ENCODE results near the gene ZSWIM3.

ZSWIM3 gene

DNA sequence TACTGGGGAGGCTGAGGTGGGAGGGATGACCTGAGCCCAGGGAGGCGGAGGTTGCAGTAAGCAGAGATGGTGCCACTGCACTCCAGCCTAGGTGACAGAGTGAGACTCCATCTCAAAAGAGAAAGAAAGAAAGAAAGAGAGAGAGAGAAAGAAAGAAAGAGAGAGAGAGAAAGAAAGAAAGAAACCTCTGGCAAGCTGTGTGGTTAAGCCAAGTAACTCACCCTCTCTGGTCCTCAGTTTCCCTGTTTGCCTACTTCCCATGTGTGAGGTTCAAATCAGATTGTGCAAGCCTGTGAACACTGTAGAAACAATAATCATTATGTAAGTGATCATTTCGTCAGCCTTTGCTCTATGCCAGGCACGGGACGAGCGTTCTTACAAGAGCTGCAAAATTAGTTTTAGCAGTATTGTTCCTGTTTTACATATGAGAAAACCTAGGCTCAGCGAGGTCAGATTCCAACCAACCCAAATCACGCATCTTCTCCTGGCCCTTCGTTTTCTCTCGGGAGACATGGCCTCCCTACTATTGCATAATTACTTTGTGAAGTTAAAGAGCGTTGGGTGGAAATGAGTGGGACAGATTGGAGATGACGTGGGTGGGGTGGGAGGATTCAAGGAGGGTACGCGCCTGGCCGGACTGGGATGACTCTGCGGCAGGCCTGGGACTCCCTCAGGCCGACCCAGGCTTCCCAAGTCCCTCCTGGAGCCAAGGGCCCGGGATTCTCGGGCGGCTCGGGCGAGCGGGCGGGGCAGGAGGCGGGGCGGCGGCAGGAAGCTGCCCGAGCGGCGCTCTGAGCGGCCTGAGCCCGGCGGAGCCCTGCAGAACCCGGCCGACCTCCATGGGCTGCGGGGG is 24.2 kb upstream of the ZSWIM3 start, which contains the start of gene SNX21:
Gene SNX21, plus strand, starts transcription at position 770 of the 853 bp plus-strand sequence. CDS start 121 bp downstream, outside the sequence.
- DNase-seq (ENCODE audit: low read depth): no peak

DNA sequence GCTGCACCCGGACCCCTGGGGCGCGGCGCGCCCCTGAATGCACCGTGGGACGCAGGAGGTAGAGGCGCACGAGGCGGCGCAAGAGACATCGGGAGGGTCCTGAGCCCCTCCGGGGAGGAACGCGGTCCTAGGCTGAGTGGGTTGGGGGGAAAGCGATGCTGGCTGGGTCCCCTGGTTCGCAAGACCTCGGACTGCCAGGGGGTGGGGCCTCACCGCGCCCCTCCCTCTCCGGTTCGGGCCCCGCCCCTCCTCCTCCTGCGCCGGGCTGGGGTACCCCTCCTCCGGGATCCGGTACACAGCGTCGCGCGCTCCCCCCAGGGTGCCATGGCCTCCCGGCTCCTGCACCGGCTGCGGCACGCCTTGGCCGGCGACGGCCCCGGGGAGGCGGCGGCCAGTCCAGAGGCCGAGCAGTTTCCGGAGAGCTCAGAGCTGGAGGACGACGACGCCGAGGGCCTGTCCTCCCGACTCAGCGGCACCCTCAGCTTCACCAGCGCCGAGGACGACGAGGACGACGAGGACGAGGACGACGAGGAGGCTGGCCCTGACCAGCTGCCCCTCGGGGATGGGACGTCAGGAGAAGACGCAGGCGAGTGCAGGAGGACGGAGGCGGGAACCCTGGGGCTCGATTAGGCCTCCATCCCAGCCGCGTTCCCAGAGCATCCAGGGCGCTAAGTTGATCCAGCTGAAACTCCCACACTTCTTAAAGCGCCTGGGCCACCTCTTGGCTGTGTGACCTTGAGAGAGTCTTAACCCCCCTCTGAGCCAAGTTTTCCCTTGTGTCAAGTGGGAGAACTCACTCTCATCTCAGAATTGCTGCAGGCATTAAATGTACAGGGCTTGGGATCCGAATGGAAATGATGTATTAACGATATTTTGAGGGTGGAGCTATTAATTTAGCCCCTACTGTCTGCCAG is 23.3 kb upstream of the ZSWIM3 start:
- no peak for DNase-seq (ENCODE audit: low read depth)

DNA sequence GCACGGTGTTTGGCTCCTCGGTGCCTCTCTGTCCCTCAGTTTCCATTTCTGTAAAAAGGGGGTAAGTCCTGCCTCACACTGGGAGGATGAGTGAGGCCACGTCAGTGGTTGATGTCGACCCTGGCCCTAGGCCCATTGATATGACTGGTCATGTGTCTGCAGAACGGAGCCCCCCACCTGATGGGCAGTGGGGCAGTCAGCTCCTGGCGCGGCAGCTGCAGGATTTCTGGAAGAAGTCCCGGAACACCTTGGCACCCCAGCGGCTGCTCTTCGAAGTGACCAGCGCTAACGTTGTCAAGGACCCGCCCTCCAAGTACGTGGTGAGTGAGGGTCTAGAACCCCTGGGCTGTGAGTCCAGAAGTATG is 22.6 kb upstream of the ZSWIM3 start:
- no peak for DNase-seq (ENCODE audit: low read depth)

DNA sequence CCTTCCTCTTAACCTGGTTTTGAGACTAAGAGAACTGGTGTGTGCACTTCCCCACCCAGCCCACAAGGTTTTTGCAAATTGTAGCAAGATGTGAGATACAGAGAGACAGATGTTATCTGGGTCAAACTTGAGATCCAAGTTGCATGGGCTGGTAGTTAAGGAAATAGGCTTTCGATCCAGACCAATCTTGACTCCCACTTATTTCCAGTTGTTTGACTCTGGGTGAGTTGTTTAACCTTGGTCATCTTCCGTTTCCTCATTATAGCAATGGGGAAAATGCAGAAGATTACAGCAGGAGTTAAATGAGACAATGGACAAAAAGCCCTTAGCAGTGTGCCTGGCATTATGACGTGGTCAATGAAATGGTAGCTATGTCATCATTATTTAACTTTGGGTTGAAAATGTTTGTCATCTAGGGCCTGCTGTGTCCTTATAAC is 22.1 kb upstream of the ZSWIM3 start:
- DNase-seq (ENCODE audit: low read depth): no peak

DNA sequence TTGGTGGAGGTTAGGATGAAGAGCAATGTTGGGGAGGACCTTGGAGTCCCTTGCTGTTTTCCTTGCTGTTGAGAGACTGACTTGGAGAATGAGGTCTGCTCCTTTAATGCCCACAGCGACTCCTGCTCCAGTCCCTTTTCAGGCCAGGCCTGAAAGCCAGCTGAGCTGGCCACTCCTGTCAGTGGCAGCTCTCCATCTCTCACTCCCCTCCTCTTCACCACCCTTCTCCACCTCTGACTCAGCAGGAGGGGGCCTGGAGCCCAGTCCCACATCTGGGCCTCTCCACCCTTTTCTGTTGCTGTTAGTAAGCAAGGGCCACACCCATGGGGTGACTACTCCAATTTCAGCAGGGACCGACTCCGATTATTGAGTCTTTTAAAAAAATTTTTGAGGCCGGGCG is 21.6 kb upstream of the ZSWIM3 start:
- no peak for DNase-seq (ENCODE audit: low read depth)

DNA sequence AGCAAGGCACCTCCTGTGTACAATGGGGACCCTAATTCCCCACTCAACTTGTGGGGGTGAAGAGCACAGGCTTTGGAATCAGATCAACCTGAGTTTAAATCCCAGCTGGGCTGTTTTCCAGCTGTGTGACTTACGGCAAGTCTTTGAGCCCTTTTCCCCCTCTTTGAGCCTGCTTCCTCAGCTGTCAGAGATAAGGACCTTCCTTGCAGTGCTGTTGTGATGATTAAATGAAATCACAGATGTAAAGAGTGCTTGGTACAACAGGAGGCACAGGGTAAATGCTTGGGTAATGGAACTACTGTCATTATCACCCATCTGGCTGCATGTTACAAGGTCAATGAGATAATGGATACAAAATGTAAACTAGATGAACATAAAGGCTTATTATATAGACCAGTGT is 20.6 kb upstream of the ZSWIM3 start:
- no peak for DNase-seq (ENCODE audit: low read depth)

DNA sequence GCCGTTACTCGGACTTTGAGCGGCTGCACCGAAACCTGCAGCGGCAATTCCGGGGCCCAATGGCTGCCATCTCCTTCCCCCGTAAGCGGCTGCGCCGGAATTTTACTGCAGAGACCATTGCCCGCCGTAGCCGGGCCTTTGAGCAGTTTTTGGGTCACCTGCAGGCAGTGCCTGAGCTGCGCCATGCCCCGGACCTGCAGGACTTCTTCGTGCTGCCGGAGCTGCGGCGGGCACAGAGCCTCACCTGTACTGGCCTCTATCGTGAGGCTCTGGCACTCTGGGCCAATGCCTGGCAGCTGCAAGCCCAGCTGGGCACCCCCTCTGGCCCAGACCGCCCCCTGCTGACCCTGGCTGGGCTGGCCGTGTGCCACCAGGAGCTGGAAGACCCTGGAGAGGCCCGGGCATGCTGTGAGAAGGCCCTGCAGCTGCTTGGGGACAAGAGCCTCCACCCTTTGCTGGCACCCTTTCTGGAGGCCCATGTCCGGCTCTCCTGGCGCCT is 16.7 kb upstream of the ZSWIM3 start:
- no peak for DNase-seq (ENCODE audit: low read depth)

DNA sequence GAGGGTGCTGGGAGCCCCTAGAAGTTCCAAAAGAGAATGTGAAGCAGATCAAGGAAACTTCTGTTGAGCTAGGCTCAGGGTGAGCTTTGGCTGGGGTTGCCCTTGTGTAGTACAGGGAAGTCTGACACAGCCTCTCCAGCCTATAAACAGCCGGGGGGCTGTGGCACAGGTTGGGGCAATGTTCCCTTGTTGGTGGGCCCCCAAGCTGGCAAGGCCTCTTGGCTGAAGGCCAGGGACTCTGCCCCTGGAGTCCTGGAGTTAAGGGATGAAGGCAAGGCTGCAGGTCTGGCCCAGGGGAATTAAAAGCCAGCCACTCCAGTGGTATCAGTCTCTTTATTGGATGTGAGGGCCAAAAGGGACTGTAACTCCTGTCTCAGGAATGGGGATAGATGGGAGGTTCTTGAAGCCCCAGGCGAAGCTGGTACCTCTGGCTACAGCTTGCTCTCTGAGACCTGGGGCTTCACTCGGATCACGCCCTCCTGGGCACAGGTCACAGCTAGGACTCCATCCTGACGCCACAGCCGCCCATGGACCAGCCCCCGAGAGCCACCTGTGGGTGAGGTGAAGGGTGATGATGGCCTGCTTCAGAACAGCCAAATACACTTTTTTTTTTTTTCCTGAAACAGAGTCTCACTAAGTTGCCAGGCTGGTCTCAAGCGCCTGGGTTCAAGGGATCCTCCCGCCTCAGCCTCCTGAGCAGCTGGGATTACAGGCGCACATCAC is 15.8 kb upstream of the ZSWIM3 start:
- DNase-seq (ENCODE audit: low read depth): no peak

DNA sequence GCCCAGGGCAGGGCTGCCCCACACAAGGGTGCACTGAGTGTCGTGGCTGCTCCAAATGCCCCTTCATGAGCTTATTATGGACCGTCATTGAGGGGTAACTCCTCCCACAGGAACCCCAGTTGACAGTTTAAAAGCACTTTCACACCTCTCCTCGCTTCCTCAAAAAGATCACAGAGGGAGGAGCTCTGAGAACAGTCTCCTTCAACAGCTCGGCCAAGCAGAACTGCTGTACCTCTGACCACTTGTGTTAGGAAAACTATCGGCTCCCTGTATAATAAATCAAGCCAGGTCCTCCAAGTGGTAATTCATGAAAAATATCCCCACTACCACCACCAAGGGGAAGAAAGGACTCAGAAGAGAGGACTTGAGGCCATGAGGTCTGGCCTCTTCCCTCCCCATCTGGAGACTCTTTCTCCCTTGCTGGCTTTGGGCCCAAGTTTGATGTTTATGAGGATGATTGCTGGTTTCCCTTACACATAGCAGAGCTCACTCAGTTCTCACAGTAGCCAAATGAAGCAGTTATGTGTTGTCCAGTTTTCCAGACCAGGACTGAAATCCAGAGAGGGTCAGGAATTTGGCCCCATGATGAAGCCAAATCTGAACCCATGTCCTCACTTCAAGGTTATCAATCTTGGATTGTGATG is 15.1 kb upstream of the ZSWIM3 start:
- DNase-seq (ENCODE audit: low read depth): no peak

DNA sequence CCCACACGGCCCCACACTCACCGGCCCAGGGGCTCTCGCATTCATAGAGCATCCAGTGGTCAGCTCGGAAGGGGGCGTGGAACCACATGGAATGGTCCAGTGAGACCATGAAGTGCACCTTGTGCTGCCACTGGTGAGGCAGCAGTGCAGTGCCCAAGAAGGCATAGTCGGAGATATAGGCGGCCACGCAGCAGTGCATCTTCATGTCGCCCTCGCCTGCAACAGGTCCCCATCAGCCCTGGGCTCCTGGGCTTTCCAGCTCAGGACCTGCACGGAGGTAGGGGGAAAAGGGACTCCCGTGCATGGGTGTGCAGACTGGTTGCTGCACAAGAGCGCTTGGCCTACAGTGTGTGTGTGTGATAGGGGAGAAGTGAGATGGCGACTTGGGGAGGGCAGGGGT is 13.9 kb upstream of the ZSWIM3 start:
- DNase-seq (ENCODE audit: low read depth): no peak

DNA sequence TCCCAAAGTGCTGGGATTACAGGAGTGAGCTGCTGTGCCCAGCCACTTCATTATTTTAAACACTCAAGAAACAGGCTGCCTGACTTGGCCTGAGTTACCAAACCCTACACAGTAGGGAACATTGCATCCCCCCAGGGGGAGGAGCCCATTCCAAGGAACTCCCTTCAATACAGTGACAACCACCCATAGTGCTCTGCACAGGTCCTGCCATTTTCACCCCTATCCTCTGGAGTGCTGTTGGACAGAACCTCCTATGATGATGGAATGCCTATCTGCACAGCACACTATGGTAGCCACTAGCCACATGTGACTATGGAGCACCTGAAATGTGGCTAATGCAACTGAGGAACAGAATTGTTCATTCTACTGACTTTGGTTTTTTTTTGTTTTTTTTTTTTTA is 12.0 kb upstream of the ZSWIM3 start:
- no peak for DNase-seq (ENCODE audit: low read depth)

DNA sequence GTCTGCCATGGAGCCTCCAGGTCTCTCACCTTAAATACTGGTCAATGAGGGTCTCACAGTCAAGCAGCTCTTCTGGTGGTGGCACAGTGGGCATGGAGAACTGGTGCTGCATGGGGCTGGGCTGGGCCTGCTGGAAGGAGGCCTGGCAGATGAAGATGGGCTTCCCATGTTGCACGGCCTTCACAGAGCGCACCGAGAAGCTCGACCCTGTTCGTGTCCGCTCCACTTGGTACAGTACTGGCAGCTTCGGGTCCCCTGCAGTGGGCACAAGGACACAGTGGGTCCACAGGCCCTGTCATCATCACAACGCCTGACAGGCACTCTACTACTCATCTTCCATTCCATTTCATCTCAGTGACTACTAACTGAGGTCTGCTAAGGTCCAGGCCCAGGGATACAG is 9.0 kb upstream of the ZSWIM3 start:
- DNase-seq (ENCODE audit: low read depth): no peak

DNA sequence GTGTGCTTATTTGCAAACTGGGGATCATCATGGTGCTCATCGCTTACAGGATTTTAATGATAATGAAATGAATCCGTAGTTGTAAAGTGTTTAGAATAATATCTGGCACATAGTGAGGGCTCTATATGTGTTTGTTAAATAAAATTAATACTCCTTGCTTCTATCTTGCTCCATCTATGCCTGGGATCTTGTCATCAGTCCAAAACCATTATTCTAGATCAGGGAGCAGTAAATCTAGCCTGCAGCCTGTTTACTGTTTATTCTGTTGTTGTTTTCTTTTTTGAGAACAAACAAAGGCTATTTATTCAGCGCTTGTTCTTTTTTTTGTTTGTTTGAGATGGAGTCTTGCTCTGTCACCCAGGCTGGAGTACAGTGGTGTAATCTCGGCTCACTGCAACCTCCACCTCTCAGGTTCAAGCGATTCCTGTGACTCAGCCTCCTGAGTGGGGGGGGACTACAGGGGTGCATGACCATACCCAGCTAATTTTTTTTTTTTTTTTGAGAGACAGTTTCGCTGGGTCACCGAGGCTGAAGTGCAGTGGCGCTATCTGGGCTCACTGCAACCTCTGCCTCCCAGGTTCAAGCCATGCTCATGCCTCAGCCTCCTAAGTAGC is 8.3 kb upstream of the ZSWIM3 start:
- DNase-seq (ENCODE audit: low read depth): no peak

DNA sequence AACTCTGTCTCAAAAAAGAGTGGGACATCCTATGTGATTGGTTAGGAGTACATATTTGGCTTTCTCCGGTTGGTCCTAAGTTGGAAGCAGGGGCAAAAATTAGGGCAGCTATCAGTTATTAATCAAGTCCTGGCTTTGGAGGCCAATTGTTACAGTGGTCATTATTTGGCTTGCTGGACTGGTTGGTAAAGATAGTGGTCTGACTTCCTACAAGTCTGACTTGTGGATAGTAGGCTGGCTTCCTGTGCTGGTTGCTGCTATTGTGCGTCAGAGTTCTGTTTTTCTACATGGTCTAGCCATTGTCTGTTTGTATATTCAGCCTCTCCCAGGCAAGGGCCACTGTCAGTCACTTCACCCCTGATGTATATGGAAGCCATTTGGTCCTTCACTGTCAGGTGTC is 7.2 kb upstream of the ZSWIM3 start:
- no peak for DNase-seq (ENCODE audit: low read depth)

DNA sequence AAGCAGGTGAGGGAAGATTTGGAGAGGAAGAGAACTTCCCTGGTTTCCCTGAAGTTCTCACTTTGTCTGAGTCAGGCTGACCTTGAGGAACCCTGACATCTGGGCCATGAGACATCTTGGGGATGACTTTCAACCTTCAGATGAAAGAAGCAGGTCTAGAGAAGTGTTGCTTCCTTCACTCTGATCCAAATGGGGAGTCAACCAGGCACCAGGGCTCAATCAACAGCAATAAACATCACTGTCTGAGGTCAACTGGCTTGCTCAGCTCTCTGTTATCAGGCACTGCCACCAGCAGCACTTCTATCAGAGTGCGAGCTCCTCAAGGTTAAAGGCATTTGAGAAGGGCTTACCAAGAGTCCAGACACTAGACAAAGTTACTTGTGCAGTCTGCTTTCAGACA is 6.5 kb upstream of the ZSWIM3 start:
- DNase-seq (ENCODE audit: low read depth): no peak

DNA sequence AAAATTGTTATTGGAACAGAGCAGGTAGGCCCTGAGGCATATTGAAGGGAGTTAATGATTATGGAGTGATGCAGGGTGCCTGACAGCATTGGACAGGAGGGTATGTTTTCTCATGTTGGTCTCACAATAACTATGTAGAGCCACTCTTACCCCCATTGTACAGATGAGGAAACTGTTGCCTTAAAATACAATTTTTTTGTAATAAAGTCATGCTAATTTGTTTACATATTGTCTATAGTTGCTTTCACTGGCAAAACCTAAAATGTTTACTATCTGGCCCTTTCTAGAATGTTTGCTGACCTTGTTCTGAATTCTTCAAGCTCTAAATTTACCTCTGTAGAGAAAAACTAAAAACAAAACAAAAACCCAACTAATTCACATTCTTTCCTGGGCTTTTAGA is 5.9 kb upstream of the ZSWIM3 start:
- DNase-seq (ENCODE audit: low read depth): no peak

DNA sequence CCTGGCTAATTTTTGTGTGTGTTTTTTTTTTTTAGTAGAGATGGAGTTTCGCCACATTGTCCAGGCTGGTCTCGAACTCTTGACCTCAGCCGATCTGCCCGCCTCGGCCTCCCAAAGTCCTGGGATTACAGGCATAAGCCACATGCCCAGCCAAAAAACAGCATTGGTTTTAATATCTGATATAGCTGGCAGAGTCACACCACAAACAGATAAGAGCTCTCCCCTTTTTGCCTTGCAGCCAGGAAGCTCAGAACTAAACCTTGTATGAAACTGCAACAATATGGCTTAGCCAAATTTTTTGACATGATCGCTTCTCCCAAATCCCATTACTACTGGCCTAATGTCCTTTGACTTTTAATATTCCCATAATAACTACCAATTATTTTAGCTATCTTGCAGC is 5.1 kb upstream of the ZSWIM3 start:
- no peak for DNase-seq (ENCODE audit: low read depth)

DNA sequence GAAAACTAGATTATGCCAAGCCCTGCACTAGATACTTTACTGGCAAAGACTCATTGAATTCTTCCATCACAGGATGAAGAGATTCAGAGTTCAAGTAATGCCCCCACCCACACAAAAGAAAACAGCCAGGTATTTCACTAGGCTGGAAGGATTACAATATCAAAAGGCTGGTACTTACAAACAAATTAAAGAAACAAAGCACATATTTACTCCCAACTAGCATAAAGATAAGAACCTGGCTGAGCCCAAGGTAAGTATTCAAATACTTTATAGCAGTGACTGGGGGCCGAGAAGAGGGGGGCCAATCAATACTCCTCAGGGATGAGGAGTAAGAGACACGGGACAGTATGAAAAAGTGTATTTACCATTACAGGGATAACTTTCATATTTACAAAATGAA is 3.9 kb upstream of the ZSWIM3 start:
- no peak for DNase-seq (ENCODE audit: low read depth)

DNA sequence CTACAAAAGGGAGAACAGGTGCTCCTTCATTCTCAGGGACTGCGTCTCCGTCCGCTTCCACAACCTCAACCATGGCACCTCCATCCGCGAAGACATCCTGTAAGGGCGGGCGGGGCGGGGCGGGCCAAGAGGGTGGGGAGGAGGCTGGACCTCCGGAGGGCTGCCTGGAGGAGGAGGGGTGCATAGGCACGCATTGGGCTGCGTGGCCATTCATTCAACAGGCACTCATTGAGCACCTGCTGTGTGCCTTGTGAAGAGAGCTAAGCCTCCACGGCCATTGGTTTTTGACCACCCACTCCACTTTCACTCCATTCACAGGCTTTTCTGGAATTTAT is 435 bp downstream of the ZSWIM3 start:
- DNase-seq (ENCODE audit: low read depth): no peak

DNA sequence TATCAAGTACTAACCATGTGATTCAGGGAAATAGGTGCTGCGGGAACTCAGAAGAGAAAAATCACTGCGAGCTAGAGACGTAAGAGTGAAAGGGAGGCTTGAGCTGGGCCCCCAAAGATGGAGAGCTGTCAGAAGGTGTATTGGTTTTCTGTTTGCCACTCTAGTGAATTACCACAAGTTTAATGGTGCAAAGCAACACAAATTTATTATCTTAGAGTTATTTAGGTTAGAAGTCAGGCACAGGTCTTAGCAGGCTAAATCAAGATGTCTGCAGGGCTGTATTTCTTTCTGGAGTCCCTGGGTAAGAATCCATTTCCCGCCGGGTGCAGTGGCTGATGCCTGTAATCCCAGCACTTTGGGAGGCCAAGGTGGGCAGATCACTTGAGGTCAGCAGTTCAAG is 2.5 kb downstream of the ZSWIM3 start:
- DNase-seq (ENCODE audit: low read depth): no peak

DNA sequence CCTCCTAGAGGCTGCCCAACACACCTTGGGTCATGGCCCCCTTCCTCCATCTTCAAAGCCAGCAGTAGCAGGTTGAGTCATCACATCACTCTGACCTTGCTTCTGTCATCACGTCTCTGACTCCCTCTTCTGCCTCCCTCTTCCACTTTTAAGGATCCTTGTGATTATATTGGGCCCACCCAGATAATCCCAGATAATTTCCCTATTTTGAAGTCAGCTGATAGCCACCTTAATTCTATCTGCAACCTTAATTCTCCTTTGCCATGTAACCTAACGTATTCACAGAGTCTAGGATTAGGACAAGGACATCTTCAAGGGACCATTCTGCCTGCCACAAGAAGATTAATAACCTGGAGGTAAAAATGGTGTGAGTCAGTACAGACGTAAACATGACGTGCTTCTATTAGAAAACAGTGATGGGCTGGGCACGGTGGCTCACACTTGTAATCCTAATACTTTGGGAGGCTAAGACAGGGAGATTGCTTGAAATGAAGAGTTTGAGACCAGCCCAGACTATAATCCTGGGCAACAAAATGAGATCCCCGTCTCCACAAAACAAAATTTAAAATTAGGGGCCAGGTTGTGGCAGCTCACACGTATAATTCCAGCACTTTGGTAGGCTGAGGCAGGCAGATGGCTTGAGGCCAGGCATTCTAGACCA is 3.3 kb downstream of the ZSWIM3 start:
- no peak for DNase-seq (ENCODE audit: low read depth)

Measured in stimulated activated CD8-positive, alpha-beta memory T cell treated with anti-CD3 and anti-CD28 coated beads, Interleukin-15, amount 100 ng/mL, for 1 hour (primary cell).